ENCODE results near the gene DENND5B. TPM values are rescaled to one million over a fixed set of nuclear protein-coding genes. Genes with fewer than 3 reads are reported as not detected.

The DENND5B gene
- total RNA-seq, 2 donors from 2014 or later = 6.9 to 32.3 TPM

DNA sequence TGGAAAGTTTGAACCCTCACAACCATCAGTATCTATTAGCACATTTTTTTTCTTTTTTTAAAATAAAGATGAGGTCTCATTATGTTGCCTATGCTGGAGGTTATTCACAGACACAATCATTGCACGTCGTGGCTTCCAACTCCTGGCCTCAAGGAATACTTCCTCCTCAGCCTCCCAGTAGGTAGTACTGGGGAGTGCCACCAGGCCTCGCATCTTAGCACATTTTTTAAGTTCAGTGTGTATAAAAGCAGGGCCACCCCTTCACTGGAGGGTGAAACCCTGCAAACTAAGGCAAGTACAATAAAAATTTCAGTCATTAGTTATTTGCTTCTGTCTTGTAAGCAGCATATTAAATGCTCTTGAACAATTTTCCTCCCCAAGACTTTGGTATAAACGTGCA, 150.8 kb downstream of the DENND5B start:
- WGBS = 94% methylated on average over 4 of the region's 4 CpGs
- TF ChIP-seq POLR2AphosphoS5 (IDR thresholded peaks at IDR 0.05) = no peak

GRCh38 chr12:31431721-31432240, 159.2 kb downstream of the DENND5B start:
- intact Hi-C loops (cut with DNase I) = no loop called here
- WGBS = 50% methylated on average over 2 of the region's 2 CpGs
- Histone ChIP-seq H3K27me3 (replicated peaks; ENCODE audit: insufficient read depth) (no peaks in the 10 kb centered on the region), H3K27ac (no peak overlapping the region), H3K9me3 (no peaks in the 10 kb centered on the region), H3K36me3 (no peaks in the 10 kb centered on the region), H3K4me1 (replicated peaks) (no peaks in the 10 kb centered on the region), H3K4me3 (no peak overlapping the region)
- TF ChIP-seq, protein P1, sequence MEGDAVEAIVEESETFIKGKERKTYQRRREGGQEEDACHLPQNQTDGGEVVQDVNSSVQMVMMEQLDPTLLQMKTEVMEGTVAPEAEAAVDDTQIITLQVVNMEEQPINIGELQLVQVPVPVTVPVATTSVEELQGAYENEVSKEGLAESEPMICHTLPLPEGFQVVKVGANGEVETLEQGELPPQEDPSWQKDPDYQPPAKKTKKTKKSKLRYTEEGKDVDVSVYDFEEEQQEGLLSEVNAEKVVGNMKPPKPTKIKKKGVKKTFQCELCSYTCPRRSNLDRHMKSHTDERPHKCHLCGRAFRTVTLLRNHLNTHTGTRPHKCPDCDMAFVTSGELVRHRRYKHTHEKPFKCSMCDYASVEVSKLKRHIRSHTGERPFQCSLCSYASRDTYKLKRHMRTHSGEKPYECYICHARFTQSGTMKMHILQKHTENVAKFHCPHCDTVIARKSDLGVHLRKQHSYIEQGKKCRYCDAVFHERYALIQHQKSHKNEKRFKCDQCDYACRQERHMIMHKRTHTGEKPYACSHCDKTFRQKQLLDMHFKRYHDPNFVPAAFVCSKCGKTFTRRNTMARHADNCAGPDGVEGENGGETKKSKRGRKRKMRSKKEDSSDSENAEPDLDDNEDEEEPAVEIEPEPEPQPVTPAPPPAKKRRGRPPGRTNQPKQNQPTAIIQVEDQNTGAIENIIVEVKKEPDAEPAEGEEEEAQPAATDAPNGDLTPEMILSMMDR (IDR thresholded peaks at IDR 0.05) = no peak
- no peak for TF ChIP-seq POLR2AphosphoS5 (IDR thresholded peaks at IDR 0.05)
- no peak for DNase-seq (ENCODE audit: low spot score)

More for the DNA sequence above, 150.8 kb downstream of the DENND5B start:
- intact Hi-C loops (cut with DNase I) = no loop called here
- Histone ChIP-seq H3K9me3 (no peaks in the 10 kb centered on the region), H3K36me3 (no peaks in the 10 kb centered on the region), H3K27me3 (replicated peaks; ENCODE audit: insufficient read depth) (no peaks in the 10 kb centered on the region), H3K4me1 (replicated peaks) (no peaks in the 10 kb centered on the region), H3K4me3 (no peak overlapping the region), H3K27ac (no peak overlapping the region)
- DNase-seq (ENCODE audit: low spot score) = no peak

DNA sequence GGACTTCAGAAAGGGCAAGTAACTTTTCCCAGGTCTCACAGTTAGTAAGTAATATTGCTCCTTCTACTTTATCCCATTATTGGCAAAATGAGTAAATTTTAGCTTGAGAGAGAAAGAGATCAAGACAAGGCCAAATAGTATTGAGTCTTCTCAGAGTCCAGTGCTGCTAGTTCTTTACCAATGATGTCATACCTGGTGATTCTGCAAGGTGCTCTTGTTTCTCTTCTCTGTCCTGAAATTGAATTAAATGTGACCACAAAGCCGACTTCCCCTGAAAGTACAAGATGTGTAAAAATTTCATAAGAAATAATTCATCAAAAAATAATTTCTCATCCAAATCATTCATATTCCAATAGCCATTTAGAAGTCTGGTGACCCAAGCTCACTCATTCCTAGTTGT, 167.5 kb downstream of the DENND5B start:
- Histone ChIP-seq H3K36me3 (no peaks in the 10 kb centered on the region), H3K4me1 (replicated peaks) (no peaks in the 10 kb centered on the region), H3K27me3 (replicated peaks; ENCODE audit: insufficient read depth) (no peaks in the 10 kb centered on the region), H3K27ac (no peak overlapping the region), H3K4me3 (no peak overlapping the region), H3K9me3 (no peaks in the 10 kb centered on the region)
- TF ChIP-seq POLR2AphosphoS5 (IDR thresholded peaks at IDR 0.05) (no peak), POLR2A (IDR thresholded peaks at IDR 0.05) (no peak)
- TF ChIP-seq, protein P1 (IDR thresholded peaks at IDR 0.05) = no peak
- DNase-seq (ENCODE audit: low spot score) = no peak
- intact Hi-C loops (cut with DNase I) = no loop called here
- 100% methylated on average over 1 of the region's 1 CpG for WGBS

- Histone ChIP-seq H3K36me3 (no peaks in the 10 kb centered on the region), H3K9me3 (no peaks in the 10 kb centered on the region), H3K27me3 (replicated peaks; ENCODE audit: insufficient read depth) (no peaks in the 10 kb centered on the region), H3K4me3 (no peak overlapping the region), H3K4me1 (replicated peaks) (no peaks in the 10 kb centered on the region), H3K27ac (no peak overlapping the region)
- no peak for DNase-seq (ENCODE audit: low spot score)
- intact Hi-C loops (cut with DNase I) = no loop called here
- TF ChIP-seq POLR2AphosphoS5 (IDR thresholded peaks at IDR 0.05) = no peak
- TF ChIP-seq, protein P1 (IDR thresholded peaks at IDR 0.05) = no peak
- TF ChIP-seq POLR2A (IDR thresholded peaks at IDR 0.05) = no peak
- 86% methylated on average over 7 of the region's 7 CpGs for WGBS
Observed at GRCh38 chr12:31412292-31412801, 178.6 kb downstream of the DENND5B start.

DNA sequence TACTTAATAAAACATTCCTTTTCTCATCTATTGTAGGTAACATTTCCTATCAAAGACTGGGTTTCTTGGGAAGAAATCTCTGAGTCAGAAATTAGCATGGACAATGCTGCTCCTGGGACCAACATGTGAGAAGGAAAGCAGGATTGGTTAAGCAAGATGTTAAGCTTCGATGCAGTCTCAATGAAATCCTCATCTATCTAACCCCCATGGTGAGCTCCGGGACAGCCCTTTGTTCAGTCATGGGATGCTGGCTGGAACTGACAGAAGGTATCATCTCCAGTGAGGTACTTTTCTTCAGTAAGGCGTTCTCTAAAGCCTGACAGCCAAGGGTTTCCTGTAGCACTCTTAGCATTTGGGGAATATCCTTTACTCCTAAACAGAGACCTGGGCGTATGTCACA, 182.2 kb downstream of the DENND5B start:
- 89% methylated on average over 4 of the region's 4 CpGs for WGBS
- H3K36me3 ChIP-seq = no peaks in the 10 kb centered on the region
- H3K27ac ChIP-seq = no peak overlapping the region
- H3K9me3 ChIP-seq = no peaks in the 10 kb centered on the region
- no peak for TF ChIP-seq POLR2A (IDR thresholded peaks at IDR 0.05)
- H3K27me3 ChIP-seq (replicated peaks; ENCODE audit: insufficient read depth) = no peaks in the 10 kb centered on the region
- no peak overlapping the region for H3K4me3 ChIP-seq
- intact Hi-C loops (cut with DNase I) = no loop called here
- no peak for DNase-seq (ENCODE audit: low spot score)
- no peaks in the 10 kb centered on the region for H3K4me1 ChIP-seq (replicated peaks)

- H3K4me1 ChIP-seq (replicated peaks) = no peaks in the 10 kb centered on the region
- DNase-seq (ENCODE audit: low spot score) = no peak
- H3K36me3 ChIP-seq = no peaks in the 10 kb centered on the region
- 88% methylated on average over 1 of the region's 1 CpG for WGBS
- intact Hi-C loops (cut with DNase I) = no loop called here
- H3K27ac ChIP-seq = no peak overlapping the region
- no peak for TF ChIP-seq POLR2AphosphoS5 (IDR thresholded peaks at IDR 0.05)
- no peak for TF ChIP-seq POLR2A (IDR thresholded peaks at IDR 0.05)
- TF ChIP-seq, protein P1 (IDR thresholded peaks at IDR 0.05) = no peak
- no peaks in the 10 kb centered on the region for H3K9me3 ChIP-seq
- H3K27me3 ChIP-seq (replicated peaks; ENCODE audit: insufficient read depth) = no peaks in the 10 kb centered on the region
- no peak overlapping the region for H3K4me3 ChIP-seq
Observed at GRCh38 chr12:31407562-31407961, 183.4 kb downstream of the DENND5B start.
